GM12874 (cell line): ENCODE data around the gene ANKMY2.

Experiments used
- CTCF ChIP-seq: IDR thresholded peaks from 2 replicates; pipeline ENCODE4 v1.5.1; 2011; ENCODE audit warnings: low read depth, mild to moderate bottlenecking, control low read depth, low read length, moderate library complexity; ENCODE audit not compliant: insufficient read depth

The ANKMY2 gene

GRCh38 chr7:16594061-16594460, 51.5 kb downstream of the ANKMY2 start:
- TF ChIP-seq CTCF: no peak

GRCh38 chr7:16592395-16592794, 53.2 kb downstream of the ANKMY2 start:
- no peak for TF ChIP-seq CTCF

GRCh38 chr7:16590424-16590823, 55.1 kb downstream of the ANKMY2 start:
- TF ChIP-seq CTCF: no peak

- TF ChIP-seq CTCF: no peak
Observed at GRCh38 chr7:16589881-16590280, 55.7 kb downstream of the ANKMY2 start.

GRCh38 chr7:16587790-16588189, 57.8 kb downstream of the ANKMY2 start:
- TF ChIP-seq CTCF: no peak

- TF ChIP-seq CTCF: no peak
Observed at GRCh38 chr7:16587129-16587528, 58.4 kb downstream of the ANKMY2 start.

GRCh38 chr7:16586081-16586874, 59.3 kb downstream of the ANKMY2 start:
- no peak for TF ChIP-seq CTCF
